Esophagus muscularis mucosa (tissue), 4 donors: ENCODE results near the gene PAF1. TPM values are rescaled to one million over a fixed set of nuclear protein-coding genes. Genes with fewer than 3 reads are reported as not detected.

Experiments
- DNase-seq: peaks from one replicate; pipeline ENCODE4 v3.0.0-alpha.2; 2017; ENCODE audit errors: extremely low spot score
- H3K27ac ChIP-seq, 4 donors: fragments of 200-600 bp; sonication (generic); replicated peaks in 1 of 4; 1 replicate in 3 of 4; 2 replicates in 1 of 4; pipeline ENCODE4 v1.5.1; 2016 to 2019; ENCODE audit warnings: mild to moderate bottlenecking in 1 of 4
- H3K27me3 ChIP-seq, 4 donors: fragments of 200-600 bp; sonication (generic); one replicate each; pipeline versions ENCODE4 v1.5.1 to v1.6.0; 2016 to 2019
- H3K36me3 ChIP-seq, 4 donors: fragments of 200-600 bp; sonication (generic); one replicate each; pipeline ENCODE4 v1.5.1; 2016 to 2019
- H3K4me1 ChIP-seq, 4 donors: fragments of 200-600 bp; sonication (generic); one replicate each; pipeline ENCODE4 v1.5.1; 2016 to 2019
- H3K4me3 ChIP-seq, 4 donors: fragments of 200-600 bp; sonication (generic); 1 replicate in 2 of 4; 2 replicates in 2 of 4; pipeline ENCODE4 v1.5.1; 2016 to 2019; ENCODE audit warnings: mild to moderate bottlenecking in 4 of 4, moderate library complexity in 1 of 4
- H3K9me3 ChIP-seq, 4 donors: fragments of 200-600 bp; sonication (generic); 1 replicate in 3 of 4; 2 replicates in 1 of 4; pipeline ENCODE4 v1.5.1; 2016 to 2019
- EP300 ChIP-seq: sonication (generic); formaldehyde crosslinking; IDR thresholded peaks from one replicate; pipeline ENCODE4 v1.6.1; 2017; ENCODE audit warnings: antibody characterized with exemption
- POLR2A ChIP-seq: fragments of 450-650 bp; IDR thresholded peaks from one replicate; pipeline ENCODE4 v1.6.1; 2017; ENCODE audit warnings: antibody characterized with exemption, moderate library complexity, mild to moderate bottlenecking, low read depth
- POLR2AphosphoS5 ChIP-seq, 2 donors: sonication (generic); formaldehyde crosslinking; IDR thresholded peaks; one replicate each; pipeline ENCODE4 v1.6.1; 2017; ENCODE audit warnings: antibody characterized with exemption in 2 of 2
- whole genome bisulfite sequencing: methylation state at CpG from one replicate; pipeline ENCODE4 v1.1.5; 2018; 5-methylcytosine and 5-hydroxymethylcytosine counted together
- intact Hi-C: fragments of 100-400 bp; cut with DNase I; formaldehyde crosslinking; loops from one replicate; pipeline ENCODE4 v1.15.1; 2023
- total RNA-seq, 4 donors: library from RNA; depleted of rRNA; stranded (reverse); fragments of >200 nt; gene quantifications; one replicate each; pipeline versions ENCODE4 v1.1.0 to v1.2.1, GENCODE V29; 2016
- TF ChIP-seq, protein P1 (sequence below), 3 experiments: fragments of 200-600 bp in 2 of 3; fragments of 450-650 bp in 1 of 3; sonication (generic) in 2 of 3; IDR thresholded peaks; one replicate each; pipeline ENCODE4 v1.5.1; 2017 to 2019; ENCODE audit warnings: antibody characterized with exemption in 3 of 3, mild to moderate bottlenecking in 2 of 3, moderate library complexity in 1 of 3

PAF1 gene
- total RNA-seq, 4 donors from 2014 or later = 31.6 to 47.2 (median 41.5) TPM

DNA sequence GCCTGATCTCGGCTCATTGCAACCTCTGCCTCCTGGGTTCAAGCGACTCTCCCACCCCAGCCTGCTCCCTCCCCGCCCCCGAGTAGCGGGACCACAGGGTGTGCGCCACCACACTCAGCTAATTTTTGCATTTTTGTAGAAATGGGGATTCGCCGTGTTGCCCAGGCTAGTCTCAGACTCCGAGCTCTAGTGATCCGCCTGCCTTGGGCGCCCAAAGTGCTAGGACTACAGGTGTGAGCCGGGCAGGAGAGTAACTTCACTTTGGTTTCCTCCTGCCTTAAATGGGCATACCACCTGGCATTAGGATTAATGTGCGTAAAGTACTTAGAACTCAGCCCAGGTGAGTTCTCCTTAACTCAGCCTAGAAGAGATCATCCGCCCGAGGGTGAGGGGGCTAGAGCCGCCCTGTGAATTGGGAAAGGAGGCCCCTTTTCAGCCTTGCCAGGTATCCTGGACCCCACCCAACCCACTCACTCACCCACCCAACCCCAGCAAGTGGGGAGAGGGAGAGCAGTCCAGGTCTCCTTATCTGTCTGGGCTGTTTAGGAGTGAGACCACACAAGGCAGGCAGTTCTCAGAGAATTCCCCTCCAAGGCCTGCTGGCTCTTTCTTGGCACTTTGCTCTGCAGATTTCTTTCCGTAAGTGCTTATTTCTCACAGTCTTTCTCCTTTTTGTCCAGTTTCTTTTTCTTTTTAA lies 14.5 kb upstream of the PAF1 start:
- DNase-seq = no peak
- 85% methylated on average over 17 of the region's 17 CpGs for whole genome bisulfite sequencing
- Histone ChIP-seq H3K4me1 (peaks cover 36 to 58% (median 52%) of the 10 kb centered on the region in 4 donors), H3K4me3 (peak overlapping the region; percentile 63 to 93 (median 80)), H3K9me3 (no peaks in the 10 kb centered on the region), H3K36me3 (peaks cover 13 to 22% (median 21%) of the 10 kb centered on the region in 4 donors), H3K27ac (peak overlapping the region; percentile 99 to 100 (median 100)), H3K27me3 (no peaks in the 10 kb centered on the region)
- intact Hi-C loops = no loop called here
- no peak for TF ChIP-seq POLR2AphosphoS5 (IDR thresholded peaks at IDR 0.05)
- TF ChIP-seq EP300 = no peak
- TF ChIP-seq, protein P1, sequence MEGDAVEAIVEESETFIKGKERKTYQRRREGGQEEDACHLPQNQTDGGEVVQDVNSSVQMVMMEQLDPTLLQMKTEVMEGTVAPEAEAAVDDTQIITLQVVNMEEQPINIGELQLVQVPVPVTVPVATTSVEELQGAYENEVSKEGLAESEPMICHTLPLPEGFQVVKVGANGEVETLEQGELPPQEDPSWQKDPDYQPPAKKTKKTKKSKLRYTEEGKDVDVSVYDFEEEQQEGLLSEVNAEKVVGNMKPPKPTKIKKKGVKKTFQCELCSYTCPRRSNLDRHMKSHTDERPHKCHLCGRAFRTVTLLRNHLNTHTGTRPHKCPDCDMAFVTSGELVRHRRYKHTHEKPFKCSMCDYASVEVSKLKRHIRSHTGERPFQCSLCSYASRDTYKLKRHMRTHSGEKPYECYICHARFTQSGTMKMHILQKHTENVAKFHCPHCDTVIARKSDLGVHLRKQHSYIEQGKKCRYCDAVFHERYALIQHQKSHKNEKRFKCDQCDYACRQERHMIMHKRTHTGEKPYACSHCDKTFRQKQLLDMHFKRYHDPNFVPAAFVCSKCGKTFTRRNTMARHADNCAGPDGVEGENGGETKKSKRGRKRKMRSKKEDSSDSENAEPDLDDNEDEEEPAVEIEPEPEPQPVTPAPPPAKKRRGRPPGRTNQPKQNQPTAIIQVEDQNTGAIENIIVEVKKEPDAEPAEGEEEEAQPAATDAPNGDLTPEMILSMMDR (IDR thresholded peaks at IDR 0.05) = no peak
- no peak for TF ChIP-seq POLR2A

DNA sequence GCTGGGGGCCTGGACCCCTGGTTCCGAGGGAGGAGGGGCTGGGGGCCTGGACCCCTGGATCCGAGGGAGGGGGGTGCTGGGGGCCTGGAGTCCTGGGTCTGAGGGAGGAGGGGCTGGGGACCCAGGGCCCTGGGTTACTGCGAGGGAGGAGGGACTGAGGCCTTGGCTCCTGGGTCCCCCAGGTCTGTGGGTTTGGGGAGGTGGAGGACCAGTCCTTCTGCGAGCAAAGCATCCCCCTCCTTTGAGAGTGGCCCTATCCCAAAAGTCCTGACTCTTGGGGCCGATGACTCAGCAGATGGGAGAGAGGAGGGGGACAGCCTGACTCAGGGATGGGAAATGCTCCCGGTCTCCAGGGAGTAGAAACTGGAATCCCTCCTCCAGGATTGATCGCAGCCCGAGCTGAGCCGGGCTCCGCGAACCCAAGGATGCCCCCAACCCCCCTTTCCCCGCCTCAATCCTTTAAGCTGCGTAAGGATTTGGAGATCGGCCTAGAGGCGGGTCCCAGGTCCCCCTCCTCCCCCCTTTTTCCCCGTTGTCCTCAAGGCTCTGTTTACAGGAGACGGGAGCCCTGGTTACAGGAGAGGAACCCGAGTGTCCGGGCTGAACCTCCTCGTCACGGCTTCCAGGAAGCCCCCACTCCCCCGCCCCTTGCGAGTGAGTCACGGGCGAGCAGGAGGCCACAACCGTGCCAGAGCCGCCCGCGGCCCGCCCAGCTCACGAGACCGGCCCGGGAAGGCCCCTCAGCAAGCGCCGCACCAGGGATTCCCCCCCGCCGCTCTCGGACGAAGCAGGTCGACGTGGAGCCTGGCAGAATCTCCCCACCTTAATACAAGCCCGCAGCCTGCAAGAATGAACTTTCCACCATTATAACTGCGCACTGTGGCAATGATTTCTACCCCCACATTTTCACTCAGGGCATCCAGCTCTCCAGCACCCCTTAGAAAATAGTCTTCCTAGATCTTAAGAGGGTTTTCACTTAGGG lies 12.7 kb upstream of the PAF1 start:
- H3K36me3 ChIP-seq = peaks cover 12 to 19% (median 15%) of the 10 kb centered on the region in 4 donors
- 0% methylated on average over 19 of the region's 43 CpGs for WGBS
- H3K9me3 ChIP-seq = no peaks in the 10 kb centered on the region
- H3K27ac ChIP-seq = peak overlapping the region; percentile 99 to 100 (median 100)
- intact Hi-C loops = no loop called here
- H3K4me1 ChIP-seq = peaks cover 36 to 66% (median 53%) of the 10 kb centered on the region in 4 donors
- peak; percentile 100 for DNase-seq
- TF ChIP-seq POLR2AphosphoS5 (IDR thresholded peaks at IDR 0.05) (peak in 1 of 2 donors; percentile 99), POLR2A (peak; percentile 74), EP300 (peak; percentile 98)
- TF ChIP-seq, protein P1 (IDR thresholded peaks at IDR 0.05) = peak in 1 of 3 experiments; percentile 21
- peak overlapping the region; percentile 61 to 71 (median 64) for H3K4me3 ChIP-seq
- no peaks in the 10 kb centered on the region for H3K27me3 ChIP-seq

DNA sequence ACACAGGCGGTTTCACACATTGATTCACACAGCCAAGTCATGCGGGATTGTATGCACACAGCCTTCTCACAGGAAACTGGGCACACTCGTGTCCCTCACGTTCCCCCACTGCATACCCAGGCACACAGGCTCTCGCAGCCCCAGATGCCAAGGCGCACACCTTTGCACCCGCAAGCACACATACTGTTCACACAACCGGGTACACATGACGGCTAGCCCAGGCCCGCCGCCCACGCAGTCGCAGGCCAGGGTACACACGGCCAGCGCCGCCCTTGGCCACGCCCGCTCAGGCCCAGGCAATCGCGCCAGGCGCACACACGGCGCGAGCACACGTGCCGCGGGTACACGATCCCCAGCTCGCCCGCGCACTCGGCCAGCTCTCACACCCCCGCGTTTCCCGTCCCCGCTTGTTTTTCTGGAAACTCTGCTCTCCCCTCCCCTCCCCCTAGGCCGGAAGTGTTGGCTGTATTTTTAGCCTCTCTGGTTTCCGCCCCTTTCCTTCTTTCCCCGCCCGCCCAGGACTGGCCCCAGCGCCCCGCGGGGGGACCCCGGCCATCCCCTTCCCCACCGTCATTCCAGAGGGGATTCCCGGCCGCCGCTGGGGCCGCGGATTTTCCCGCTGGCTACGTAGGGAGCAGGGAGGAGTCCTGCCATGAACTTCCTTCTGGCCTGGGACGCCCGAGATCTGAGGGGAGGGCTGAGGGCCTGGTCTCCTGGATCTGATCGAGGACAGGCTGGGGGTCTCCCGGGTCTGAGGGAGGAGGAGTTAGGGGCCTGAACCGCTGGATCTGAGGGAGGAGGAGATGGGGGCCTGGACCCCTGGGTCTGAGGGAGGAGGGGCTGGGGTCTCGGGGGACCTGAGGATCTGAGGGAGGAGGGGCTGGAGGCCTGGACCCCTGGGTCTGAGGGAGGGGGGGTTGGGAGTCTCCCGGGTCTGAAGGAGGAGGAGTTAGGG lies 11.7 kb upstream of the PAF1 start:
- Histone ChIP-seq H3K27me3 (no peaks in the 10 kb centered on the region), H3K36me3 (peaks cover 2 to 9% (median 5%) of the 10 kb centered on the region in 4 donors), H3K4me3 (peak overlapping the region; percentile 61 to 71 (median 64)), H3K4me1 (peaks cover 45 to 76% (median 63%) of the 10 kb centered on the region in 4 donors), H3K9me3 (no peaks in the 10 kb centered on the region), H3K27ac (peak overlapping the region; percentile 99 to 100 (median 100))
- intact Hi-C loops = no loop called here
- peak; percentile 98 for DNase-seq
- TF ChIP-seq, protein P1 (IDR thresholded peaks at IDR 0.05) = no peak
- TF ChIP-seq EP300 (peak; percentile 77), POLR2AphosphoS5 (IDR thresholded peaks at IDR 0.05) (peak in 1 of 2 donors; percentile 97)
- WGBS = 2% methylated on average over 51 of the region's 59 CpGs
